ENCODE measurements around the gene CHD5.

CHD5 gene

DNA sequence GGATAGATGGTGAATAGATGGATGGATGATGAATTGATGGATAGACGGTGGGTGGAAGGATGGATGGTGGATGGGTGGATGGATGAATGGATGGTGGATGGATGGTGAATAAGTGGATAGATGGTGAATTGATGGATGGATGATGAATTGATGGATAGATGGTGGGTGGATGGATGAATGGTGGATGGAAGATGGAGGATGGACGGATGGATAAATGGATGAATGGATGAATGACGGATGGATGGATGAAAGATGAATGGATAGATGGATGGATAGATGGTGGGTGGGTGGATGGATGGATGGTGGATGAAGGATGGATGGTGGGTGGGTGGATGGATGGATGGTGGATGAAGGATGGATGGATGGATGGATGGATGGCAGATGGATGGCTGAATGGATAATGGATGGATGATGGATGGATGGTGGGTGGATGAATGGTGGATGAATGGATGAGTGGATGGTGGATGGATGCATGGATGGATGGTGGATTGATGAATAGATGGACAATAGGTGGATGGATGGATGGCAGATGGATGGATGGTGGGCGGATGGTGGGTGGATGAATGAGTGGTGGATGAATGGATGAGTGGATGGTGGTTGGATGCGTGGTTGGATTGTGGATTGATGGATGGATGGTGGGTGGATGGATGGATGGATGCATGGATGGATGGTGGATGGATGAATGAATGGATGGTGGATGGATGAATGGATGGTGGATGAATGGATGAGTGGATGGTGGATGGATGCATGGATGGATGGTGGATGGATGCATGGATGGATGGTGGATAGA, 5.3 kb downstream of the CHD5 start:
- DNase-seq (ENCODE audit: low read depth in 2 of 3, low spot score in 1 of 3): no peak

DNA sequence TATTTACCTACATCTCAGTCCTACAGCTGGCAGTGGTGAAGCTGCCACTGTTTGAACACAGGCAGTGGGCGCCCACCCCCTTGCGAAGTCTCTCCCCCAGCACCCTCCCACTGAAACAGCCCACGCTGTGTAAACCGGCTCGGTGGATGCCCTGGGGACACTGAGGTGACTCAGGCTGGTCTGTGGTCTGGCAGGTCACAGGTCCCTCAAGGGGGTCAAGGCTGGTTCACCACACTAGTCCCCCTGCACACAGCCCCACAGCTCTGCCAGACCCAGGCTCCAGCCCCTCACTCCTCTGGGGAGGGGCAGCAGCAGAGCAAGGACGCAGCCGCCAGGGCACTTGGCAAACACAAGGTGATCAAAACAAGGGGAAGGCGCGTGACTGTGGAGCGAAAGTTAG, 7.6 kb downstream of the CHD5 start:
- DNase-seq (ENCODE audit: low read depth in 2 of 3, low spot score in 1 of 3): no peak

DNA sequence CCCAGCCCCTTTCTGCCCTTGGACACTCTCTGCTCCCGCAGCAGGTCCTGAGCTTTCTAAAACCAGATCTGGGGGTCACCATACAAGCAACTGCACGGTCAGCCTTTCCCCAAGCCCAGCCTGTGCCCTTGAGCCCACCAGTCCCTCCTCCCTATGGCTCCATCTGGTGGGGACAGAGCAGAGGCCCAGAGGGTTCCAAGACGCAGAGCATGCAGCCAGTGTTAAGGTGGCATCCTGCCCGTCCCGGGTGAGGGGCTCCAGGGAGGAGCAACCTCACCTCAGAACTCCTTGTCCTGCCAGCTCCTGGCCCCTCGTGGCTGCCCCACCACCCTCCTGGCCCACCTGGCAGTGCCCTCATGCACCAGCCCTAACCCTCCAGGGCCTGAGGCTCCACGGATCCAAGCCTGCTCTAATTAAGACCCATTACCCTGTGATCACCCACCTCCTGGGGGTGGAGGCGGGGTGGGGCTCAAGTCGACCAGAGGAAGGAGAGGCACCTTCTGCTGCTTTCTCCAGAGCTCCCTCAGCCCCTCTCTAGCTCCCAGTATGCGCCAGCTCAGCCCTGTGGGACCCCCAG, 8.5 kb downstream of the CHD5 start:
- DNase-seq (ENCODE audit: low read depth in 2 of 3, low spot score in 1 of 3): no peak

DNA sequence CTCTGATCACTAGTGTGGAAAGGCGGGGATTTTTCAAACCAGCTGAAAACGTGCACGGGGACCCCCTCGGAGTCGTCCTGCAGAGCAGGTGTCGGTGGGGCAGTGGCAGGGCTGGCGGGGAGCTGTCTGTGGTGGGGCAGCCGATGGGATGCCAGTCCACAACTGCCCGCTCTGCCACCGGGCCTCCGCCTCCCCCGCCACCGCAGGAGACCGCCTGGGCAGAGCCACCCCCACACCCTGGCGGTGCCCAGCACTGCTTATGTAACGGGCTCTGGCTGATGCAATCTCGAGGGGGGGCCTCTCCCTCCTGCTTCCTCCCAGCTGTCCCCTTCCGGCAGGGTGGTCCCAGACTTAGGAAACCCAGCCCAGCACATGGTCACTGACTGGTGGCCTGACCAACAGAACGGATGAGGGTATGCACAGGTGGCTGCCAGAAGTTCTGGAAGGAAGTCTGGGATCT, 9.3 kb downstream of the CHD5 start:
- DNase-seq (ENCODE audit: low read depth in 2 of 3, low spot score in 1 of 3): no peak

DNA sequence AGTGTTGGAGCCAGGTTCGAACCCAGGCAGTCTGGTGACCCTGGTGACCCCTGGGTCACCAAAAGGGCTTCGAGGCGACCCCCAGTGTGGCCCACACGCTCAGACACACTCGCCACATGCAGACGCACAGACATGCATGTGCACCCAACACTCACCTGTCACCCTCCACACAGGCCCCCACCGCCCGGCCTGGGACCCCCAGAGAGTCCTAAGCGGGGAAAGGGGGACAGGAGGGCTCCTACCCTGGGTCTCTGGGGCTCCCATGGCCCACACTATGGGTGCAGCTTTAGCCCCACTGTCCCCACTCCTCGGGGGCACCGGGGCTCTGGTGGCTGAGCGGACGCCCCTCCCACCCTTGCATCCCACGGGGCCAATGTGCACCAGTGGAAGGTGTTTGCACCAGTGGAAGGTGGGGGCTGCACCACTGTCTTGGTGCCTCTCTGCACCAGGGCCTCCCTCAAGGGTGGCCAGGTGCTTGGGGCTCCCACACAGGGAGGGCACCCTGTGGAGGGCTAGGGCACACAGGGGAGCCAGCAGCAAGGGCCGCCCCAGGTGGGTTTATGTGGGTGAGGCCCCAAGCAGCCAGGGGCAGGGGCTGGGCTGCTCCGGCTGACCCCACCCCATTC, 9.9 kb downstream of the CHD5 start:
- DNase-seq (ENCODE audit: low read depth in 2 of 3, low spot score in 1 of 3): no peak

DNA sequence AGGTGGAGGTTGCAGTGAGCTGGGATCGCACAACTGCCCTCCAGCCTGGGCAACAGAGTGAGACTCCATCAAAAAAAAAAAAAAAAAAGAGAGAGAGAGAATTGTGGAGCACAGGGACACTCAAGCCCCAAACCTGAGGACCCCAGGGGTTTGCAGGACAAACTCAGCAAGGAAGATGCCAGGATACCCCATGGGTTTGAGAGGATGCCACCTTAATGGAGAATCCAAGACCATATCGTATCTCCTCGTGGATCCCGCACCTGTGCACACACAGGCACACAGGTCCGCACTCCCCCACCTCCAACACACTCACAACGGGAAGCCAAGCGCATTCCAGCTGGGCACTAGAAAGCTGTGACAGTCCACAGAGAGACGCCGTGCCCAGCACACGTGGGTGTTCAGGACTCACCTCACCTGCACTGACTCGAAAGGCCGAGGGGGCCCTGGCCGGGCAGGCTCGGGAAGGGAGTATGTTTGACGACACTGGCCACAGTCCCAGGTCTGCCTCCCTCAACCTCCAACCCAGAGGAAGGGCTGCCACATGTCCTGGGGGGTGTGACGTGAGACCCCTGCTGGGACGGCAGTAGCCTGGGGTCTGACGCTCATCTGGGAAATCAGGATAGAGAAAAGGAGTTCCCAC, 11.1 kb downstream of the CHD5 start:
- no peak for DNase-seq (ENCODE audit: low read depth in 2 of 3, low spot score in 1 of 3)

DNA sequence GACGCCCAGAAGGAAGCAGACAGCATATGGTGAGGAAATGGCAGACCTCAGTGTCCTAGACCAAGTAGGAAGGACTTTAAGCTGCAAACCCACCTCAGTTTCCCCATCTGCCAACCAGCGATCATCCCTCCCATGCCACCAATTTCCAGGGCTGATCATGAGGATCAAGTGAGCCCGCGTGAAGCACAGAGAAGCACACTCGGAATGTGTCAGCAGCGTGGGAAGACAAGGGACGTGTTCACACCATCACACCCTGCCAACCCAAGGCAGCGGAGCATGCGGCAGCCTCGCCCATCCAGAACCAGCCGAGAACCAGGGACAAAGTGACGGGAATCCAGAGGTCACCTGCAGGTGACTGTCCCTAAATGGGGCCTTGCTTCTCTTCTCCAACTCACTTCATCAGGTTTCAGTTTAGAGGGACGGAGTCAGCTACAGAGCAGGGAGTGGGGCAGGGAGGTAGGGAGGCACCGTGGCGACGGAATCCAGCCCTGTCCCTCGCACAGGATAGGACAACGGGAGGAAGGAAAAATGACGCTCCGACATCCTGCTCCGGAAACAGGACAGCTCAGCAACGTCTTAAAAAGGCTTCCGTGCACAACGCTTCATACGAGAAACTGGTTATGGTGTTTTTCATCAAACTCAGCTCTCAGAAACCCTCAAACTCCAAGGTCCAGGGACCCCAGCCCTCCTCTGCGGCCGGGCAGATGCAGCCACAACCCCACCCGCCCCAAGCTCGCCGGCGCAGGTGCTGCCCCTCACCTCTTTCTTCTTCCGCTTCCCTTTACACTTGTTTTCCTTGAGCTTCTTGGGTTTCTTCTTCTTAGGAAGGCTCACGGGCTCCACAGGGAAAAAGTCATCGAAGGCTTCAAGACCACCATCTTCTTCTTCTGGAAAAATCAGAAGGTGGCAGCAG, 12.5 kb downstream of the CHD5 start:
- no peak for DNase-seq (ENCODE audit: low read depth in 2 of 3, low spot score in 1 of 3)

DNA sequence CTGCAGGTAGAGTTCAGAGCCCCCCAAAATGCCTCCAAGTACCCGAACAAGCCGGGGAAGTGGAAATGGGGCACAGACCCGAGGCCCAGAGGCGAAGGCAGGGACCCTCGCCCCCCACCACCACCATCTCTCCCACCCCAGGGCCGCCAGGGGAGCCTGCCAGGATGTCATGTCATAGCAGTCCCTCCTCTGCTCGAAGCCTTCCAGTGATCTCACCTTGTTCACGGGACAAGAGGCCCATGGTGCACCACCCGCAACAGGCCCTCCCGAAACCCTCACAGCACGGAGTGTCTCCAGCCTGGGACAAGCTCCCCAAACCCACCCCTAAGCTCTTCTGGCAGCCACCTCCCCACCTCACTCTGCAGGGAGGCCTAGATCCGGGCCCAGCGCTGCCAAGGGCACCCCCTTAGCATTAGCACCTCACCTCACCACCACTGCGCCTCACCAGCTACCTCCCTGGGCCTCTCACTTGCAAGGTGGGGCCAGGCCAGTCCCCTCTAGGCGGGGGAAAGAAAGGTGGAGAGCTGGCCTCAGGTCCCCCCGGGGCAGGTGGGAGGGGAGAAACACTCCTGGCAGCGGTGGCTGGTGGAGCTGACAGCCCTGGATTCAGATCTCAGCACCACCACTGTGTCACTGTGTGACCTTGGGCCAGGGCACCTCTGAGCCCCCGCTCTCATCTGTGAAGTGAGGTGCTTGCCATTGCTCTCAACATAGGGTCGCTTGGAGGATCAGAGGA, 13.3 kb downstream of the CHD5 start:
- DNase-seq (ENCODE audit: low read depth in 2 of 3, low spot score in 1 of 3): no peak

DNA sequence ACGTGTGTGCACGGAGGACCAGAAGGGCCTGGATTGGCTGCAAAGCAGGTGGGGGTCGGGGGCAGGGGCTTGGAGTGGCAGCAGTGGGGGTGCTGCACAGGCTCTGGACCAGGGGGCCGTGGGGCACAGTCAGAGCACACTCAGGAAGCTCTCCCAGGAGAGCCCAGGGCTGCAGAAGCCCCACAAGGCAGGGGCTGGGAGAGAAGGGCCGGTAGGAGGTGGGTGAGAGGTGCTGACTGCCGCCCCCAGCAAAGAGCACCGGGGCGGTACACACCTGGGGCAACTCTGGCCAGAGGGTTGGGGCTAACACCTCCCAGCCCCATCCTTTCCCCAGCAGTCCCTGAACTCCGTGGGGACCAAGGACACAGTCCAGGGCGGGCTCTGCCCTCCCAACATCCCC, 13.9 kb downstream of the CHD5 start:
- no peak for DNase-seq (ENCODE audit: low read depth in 2 of 3, low spot score in 1 of 3)

DNA sequence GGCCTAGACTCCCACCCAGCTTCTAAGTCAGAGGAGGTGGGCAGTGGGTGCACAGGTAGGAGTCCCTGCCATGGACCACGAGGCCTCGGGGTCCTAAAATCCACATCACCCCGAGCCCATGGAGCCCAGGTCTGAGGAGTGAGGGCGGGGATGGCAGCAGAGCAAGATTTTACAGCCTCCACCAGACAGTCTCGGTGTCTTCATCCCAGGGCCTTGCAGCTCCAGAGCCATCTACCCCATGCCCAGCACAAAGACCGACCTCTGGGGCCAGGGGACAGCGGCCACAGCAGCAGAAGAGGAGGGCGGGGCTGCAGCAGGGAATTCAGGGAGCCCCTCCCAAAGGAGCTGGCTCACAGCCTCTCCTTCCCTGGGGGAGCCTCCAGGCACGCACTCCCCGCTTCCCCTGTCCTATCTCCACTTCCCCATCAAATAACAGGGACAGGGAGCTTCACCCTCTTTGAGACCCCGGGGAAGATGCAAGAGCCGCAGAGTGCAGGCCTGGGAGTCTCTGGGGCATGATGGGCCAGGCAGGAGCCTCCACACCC, 14.6 kb downstream of the CHD5 start:
- no peak for DNase-seq (ENCODE audit: low read depth in 2 of 3, low spot score in 1 of 3)

DNA sequence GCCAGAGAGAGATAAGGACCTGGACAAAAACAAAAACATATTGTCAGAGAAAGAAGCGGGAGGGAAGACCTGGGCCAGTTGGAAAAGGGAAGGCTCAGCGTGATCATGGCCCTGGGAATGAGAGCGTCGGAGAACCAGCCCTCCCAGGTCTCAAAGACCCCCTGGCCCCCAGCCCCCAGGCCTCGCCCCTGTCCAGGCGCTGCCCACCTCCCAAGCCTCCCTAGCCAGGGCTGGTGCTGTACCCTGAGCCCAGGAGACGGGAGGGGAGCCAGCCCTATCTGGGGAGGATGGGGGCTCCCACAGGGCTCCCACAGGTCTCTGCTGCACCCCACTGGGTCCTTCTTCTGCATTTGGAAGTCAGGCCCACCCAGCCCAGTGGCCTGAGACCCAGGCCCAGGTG, 15.1 kb downstream of the CHD5 start:
- DNase-seq (ENCODE audit: low read depth in 2 of 3, low spot score in 1 of 3): no peak

DNA sequence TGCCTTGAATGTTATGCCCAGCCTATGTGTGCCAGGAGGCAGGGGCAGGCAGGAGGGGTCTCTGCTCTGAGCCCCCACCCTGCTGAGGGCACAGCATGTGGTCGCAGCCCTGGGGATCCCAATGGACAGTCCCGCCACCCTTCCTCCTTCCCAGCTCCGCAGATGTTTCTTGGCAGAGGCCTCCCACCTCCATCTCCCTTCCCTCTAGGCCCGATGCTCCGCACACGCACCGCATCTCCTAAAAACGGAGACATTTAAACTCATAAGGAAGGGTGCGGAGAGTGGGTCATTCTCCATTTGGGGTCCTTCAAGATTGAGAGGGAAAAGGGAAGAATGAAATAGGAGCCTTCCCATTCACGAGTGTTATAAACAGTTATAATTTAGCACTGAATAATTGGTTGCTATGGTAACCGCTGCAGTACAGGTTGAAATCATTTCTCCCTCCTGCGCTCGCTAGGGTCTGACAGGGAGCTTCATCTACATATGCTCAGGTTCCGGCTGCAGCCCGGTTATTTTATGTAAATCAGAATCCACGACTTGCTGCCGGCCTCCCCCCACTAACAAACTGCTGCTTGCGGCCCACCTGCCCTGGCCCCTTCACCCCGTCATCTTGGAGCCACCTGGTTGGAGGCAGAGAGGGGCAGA, 16.0 kb downstream of the CHD5 start:
- no peak for DNase-seq (ENCODE audit: low read depth in 2 of 3, low spot score in 1 of 3)

DNA sequence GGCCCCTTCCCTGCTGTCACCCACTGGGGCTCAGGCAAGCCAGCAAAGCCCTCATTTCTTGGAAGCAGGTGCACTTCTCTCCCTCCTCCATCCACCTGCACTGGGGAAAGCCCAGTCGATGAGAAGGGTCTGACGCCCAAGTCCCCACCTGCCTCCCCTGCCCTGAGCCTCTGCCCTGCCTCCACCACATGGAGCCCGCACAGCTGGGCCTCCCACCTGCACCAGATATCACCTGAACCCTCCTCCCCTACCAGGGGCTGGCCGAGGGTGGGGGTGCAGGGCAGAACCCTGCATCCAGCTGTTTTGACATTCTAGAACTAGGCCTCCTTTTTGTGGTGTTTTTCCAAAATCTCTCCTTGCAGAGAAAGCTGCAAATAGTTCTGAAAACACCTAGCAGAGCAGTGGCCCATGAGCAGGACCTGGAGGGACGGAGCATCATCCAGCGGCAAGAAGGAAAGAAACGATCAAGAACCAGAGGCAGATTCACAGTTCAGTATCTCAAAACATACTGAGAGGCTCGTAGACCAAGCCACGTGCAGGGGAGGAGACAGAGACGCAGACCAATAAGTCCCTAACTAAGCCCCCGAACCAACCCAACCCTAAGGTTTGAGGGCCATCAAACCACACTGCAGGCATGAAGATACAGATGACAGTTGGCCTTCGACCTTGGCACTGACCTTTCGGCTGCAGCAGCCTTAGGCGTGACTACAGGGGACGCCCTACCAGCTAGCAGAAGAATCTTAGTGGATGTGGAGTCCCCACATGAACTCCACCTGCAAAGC, 16.7 kb downstream of the CHD5 start:
- DNase-seq (ENCODE audit: low read depth in 2 of 3, low spot score in 1 of 3): no peak

DNA sequence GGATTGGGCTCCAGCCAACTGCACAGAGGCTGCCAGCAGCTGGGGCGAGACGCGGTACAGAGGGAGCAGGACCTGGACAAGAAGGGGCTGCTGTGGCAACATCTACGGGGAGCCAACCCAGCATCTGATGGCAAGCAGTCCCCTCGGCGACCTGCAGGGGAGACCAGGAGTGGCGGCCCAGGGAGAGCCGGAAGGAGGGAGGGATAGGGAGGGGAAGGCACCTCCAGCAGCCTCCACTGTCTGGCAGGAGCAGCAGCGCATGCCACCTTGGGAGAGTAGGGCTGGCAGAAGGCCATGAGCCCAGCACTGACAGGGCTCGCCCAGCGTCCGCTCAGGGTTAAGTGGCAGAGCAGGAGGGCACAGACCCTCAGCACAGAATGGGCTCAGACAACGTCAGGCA, 17.3 kb downstream of the CHD5 start:
- DNase-seq (ENCODE audit: low read depth in 2 of 3, low spot score in 1 of 3): no peak

DNA sequence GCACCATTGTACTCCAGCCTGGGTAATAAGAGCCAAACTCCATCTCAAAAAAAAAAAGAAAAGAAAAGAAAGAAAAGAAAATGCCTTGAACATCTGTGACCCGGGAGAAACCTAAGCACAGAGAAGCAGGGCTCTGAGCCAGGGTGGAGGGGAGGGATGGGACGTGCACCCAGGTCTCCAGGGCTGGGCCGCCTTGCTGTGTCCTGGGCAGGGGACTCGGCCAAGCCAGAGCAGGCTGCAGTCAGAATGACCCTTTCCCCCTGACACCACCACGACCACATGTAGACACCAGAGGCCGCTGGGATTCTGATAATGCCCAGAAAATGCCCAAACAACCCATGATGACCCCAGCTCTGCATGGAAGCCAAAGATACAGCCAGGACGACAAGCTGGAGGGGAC, 17.8 kb downstream of the CHD5 start:
- no peak for DNase-seq (ENCODE audit: low read depth in 2 of 3, low spot score in 1 of 3)

DNA sequence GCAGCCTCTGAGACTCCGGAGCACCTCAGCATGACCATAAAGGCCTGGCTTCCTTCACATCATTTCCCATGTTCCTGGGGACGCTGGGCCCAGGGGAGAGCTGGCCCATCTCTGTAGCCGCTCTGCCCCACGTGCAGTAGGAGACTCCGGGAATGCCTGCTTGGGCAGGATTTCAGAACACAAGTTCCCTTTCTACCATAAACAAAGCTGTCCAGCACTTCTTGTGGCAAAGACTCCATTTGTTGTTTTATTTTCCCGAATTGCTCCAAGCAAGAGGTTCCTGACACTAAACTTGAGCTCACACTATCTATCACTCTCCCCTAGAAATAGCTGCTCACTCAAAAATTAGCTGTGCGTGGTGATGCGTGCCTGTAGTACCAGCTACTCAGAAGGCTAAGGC, 21.9 kb downstream of the CHD5 start:
- no peak for DNase-seq (ENCODE audit: low read depth in 2 of 3, low spot score in 1 of 3)

DNA sequence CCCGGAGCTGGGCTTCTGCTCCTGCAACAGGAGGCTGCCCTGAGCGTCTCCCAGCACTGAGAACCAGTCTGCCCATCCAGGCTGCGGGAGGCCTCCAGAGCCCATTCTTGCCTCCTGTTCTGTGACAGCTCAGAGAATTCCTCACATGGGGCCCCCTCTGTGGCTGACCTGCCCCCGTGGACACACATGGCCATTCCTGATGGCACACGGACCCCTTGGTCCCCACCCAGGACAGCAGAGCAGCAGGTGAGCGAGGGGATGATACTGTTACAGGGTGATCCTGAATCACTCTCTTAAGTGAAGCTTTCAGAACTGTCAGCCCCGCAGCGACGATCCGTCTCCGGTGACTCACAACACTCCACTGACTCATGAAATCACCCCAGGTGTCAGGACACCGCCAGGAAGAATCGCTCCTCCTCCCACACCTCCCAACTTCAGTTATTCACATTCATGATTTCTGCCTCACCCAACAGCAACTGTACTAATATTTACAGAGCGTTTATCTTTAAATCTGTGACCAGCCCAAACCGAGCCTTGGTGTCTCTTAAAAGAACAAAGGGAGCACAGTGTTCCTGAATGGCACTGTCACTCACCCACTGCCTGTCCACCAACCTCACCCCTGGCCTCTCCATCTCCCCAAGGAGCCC, 22.5 kb downstream of the CHD5 start:
- peak; percentile 20 to 52 (median 23) for DNase-seq (ENCODE audit: low read depth in 2 of 3, low spot score in 1 of 3)

DNA sequence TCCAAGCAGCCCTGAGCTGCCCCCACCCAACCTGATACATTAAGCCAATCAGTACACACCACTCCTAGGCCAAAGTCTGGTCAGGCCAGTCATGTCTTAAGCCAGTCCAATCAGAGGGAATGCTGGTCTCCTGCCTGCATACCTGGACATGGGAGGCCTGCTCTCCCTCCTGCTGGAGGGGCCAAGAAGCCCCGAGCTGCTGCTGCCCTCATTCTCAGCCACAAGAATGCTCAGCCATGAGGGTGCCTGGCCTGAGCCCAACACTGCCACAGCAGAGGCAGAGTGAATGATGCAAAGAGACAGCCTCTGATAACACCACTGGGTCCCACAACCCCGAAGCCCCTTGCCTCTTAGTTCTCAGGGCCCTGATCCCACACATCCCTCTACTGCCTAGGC, 23.0 kb downstream of the CHD5 start:
- no peak for DNase-seq (ENCODE audit: low read depth in 2 of 3, low spot score in 1 of 3)

Measured in stimulated activated CD4-positive, alpha-beta T cell treated with anti-CD3 and anti-CD28 coated beads, Interleukin-12 subunit alpha, Interleukin-12 subunit beta, amount 100 ng/mL, for 48 hours (primary cell).